Loucy (cell line): Measurements from ENCODE around the gene GUCY1A2.

Experiments used
- EZH2phosphoT487 ChIP-seq: fragments of 200-600 bp; IDR thresholded peaks from 2 replicates; pipeline ENCODE4 v1.6.1; 2018; ENCODE audit warnings: antibody characterized with exemption, mild to moderate bottlenecking, moderate library complexity, borderline replicate concordance
- TF ChIP-seq, protein P1 (sequence below): fragments of 200-600 bp; sonication (generic); conservative IDR thresholded peaks from 2 replicates; pipeline ENCODE4 v1.5.1; 2014; ENCODE audit warnings: mild to moderate bottlenecking, antibody characterized with exemption, low read length

DNA sequence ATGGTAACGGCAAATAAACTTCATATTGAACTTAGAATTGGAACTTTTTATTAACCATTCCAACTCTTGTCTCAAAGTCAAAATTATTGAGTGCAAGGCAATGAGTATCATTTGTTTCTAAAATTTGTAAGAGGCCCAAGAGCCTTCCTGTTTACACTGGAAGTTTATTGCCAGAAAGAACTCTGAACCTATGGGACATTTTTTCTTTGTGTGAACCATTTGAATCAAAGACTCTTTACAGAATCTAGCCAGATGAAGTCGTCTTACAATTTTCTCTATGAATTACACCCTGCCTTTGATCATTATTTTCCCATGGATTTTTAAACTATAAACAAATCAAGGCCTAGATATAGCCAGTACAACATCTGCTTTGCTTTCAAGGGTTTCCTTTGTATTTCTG is 2.3 kb upstream of the GUCY1A2 start:
- TF ChIP-seq, protein P1, sequence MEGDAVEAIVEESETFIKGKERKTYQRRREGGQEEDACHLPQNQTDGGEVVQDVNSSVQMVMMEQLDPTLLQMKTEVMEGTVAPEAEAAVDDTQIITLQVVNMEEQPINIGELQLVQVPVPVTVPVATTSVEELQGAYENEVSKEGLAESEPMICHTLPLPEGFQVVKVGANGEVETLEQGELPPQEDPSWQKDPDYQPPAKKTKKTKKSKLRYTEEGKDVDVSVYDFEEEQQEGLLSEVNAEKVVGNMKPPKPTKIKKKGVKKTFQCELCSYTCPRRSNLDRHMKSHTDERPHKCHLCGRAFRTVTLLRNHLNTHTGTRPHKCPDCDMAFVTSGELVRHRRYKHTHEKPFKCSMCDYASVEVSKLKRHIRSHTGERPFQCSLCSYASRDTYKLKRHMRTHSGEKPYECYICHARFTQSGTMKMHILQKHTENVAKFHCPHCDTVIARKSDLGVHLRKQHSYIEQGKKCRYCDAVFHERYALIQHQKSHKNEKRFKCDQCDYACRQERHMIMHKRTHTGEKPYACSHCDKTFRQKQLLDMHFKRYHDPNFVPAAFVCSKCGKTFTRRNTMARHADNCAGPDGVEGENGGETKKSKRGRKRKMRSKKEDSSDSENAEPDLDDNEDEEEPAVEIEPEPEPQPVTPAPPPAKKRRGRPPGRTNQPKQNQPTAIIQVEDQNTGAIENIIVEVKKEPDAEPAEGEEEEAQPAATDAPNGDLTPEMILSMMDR = no peak
- no peak for TF ChIP-seq EZH2phosphoT487
